Endothelial cell of coronary artery (primary cell): ENCODE data around the gene GPR135. TPM values are rescaled to one million over a fixed set of nuclear protein-coding genes. Genes with fewer than 3 reads are reported as not detected.

Experiments
- total RNA-seq: library from RNA; depleted of rRNA; stranded (reverse); fragments of >200 nt; gene quantifications from 2 replicates; pipeline ENCODE4 v1.2.3, GENCODE V29; 2014

Gene GPR135, protein sequence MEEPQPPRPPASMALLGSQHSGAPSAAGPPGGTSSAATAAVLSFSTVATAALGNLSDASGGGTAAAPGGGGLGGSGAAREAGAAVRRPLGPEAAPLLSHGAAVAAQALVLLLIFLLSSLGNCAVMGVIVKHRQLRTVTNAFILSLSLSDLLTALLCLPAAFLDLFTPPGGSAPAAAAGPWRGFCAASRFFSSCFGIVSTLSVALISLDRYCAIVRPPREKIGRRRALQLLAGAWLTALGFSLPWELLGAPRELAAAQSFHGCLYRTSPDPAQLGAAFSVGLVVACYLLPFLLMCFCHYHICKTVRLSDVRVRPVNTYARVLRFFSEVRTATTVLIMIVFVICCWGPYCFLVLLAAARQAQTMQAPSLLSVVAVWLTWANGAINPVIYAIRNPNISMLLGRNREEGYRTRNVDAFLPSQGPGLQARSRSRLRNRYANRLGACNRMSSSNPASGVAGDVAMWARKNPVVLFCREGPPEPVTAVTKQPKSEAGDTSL
- 0.72 and 2.1 TPM in 2 replicates for total RNA-seq

DNA sequence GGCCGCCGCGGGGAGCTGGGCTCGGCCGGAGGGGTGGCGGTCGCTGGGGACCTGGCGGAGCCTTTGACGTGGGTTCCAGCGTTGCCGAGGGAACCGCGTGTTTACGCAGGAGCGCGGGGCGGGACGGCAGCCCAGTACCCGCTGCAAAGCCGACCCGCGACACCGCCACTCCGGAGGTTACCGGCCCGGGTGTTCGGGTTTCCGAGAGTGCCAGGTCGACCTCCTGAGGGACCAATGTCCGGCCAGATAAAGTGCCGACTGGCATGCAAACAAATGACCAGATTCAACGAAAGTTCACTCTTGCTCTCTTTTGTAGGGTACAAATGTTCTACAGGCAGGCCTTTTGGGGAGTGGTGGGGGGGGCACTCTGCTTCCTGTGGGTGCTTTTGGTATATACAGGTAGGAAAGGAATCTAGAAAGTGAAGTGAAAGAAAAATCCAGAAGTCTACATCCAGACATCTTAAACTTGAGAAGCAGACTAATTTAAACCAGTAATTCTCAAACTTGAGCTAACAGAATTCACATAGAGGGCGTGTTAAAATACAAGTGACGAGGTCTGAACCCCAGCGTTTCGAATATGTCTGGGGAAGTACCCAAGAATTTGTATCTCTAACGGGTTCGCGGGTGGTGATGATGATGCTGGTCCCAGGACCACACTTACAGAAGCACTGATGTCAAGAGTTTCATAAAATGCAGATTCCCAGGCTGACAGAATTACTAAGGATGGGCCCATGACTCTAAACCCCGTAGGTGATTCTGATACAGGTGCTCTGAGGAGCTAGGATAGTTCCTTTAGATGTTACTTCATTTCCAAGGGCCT, at the start of gene GPR135:
Gene GPR135, minus strand, starts transcription at position 65 of the 820 bp plus-strand sequence. CDS start 154 bp downstream, outside the sequence.

DNA sequence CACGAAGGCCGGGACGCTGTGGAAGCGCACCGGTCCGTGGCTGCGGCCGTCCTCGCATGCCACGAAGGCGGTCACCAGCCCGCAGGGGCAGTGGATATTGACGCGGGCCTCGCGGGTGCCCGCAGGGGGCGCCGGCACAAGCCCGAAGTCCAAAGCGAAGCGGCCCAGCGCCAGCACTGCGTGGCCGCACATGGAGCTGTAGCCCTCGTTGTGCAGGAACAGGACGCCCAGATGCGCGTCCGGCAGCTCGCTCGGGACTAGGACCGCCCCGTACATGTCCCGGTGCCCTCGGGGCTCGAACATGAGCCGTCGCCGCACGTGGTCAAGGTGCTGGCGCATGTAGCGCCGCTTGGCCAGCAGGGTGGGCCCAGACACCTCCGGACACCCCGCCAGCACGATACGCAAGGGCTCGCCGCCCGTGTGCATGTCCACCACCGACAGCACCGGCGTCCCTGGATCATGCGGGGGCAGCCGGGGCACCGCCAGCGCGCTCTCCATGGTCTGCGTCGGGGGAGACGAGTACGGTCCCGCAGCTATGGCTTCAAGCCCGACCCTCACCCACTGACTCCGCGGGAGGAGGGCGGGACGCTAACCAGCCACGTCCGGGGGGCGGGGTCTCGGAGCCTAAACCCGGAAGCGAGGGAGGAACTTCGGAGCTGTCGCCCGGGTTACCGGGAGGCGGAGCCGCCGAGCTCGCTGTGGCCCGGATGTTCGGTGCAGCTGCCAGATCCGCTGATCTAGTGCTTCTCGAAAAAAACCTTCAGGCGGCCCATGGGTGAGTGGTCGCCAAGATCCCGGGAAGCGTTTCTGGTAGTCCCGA, 18.8 kb upstream of the GPR135 start, which contains the start of the genes JKAMP and L3HYPDH:
Gene JKAMP, plus strand, starts transcription at position 699 of the 820 bp plus-strand sequence. Its CDS starts 73 bp downstream, at position 772.
Gene L3HYPDH, minus strand, starts transcription at position 590 of the 820 bp plus-strand sequence. Its CDS starts 92 bp downstream, at position 498.

Other genes starting within 250 kb of the GPR135 start
- gene L3HYPDH, start 19.0 kb upstream of the GPR135 start, total RNA-seq = 35.3 and 52.4 TPM in 2 replicates
- 46.1 and 48.9 TPM in 2 replicates for gene JKAMP, start 19.1 kb upstream of the GPR135 start, total RNA-seq
- gene CCDC175, start 111.4 kb upstream of the GPR135 start, total RNA-seq = not detected in 2 replicates